ENCODE results near the gene PBX2.
"Not testable (repeated sequence)": the region's sequence is repeated elsewhere in the genome, so short reads cannot be mapped to it uniquely, and the experiment has no call there.

Gene PBX2

GRCh38 chr6:32190054-32190851 lies at the start of gene PBX2:
PBX2 (minus strand) TSS chr6:32190202; CDS start chr6:32189915, 287 bp downstream.
- DNase-seq: peak; percentile 97

- DNase-seq: no peak
These were observed 49.5 kb upstream of the PBX2 start for GRCh38 chr6:32239462-32239861.

- no peak for DNase-seq
These were observed 44.9 kb upstream of the PBX2 start for GRCh38 chr6:32234934-32235333.

GRCh38 chr6:32226434-32226833 lies 36.4 kb upstream of the PBX2 start:
- DNase-seq: no peak

- DNase-seq: no peak
These were observed 34.7 kb upstream of the PBX2 start for GRCh38 chr6:32224696-32225095.

- no peak for DNase-seq
These were observed 33.5 kb upstream of the PBX2 start, which contains the start of gene NOTCH4 for GRCh38 chr6:32223258-32224235. NOTCH4 (minus strand) TSS chr6:32224067; CDS start chr6:32223928, 139 bp downstream.

GRCh38 chr6:32222333-32223230 lies 32.6 kb upstream of the PBX2 start:
- no peak for DNase-seq

GRCh38 chr6:32220021-32220420 lies 30.0 kb upstream of the PBX2 start:
- DNase-seq: no peak

- DNase-seq: no peak
These were observed 28.2 kb upstream of the PBX2 start for GRCh38 chr6:32218167-32218566.

GRCh38 chr6:32216998-32217397 lies 27.0 kb upstream of the PBX2 start:
- DNase-seq: no peak

- no peak for DNase-seq
These were observed 26.3 kb upstream of the PBX2 start for GRCh38 chr6:32216285-32216684.

GRCh38 chr6:32215617-32216016 lies 25.6 kb upstream of the PBX2 start:
- no peak for DNase-seq

- DNase-seq: no peak
These were observed 24.1 kb upstream of the PBX2 start for GRCh38 chr6:32214126-32214525.

- no peak for DNase-seq
These were observed 23.6 kb upstream of the PBX2 start for GRCh38 chr6:32213649-32214048.

- DNase-seq: no peak
These were observed 22.2 kb upstream of the PBX2 start for GRCh38 chr6:32212076-32212760.

GRCh38 chr6:32211432-32211831 lies 21.4 kb upstream of the PBX2 start:
- DNase-seq: not testable (repeated sequence)

GRCh38 chr6:32210191-32210601 lies 20.2 kb upstream of the PBX2 start:
- DNase-seq: no peak

GRCh38 chr6:32208996-32209395 lies 19.0 kb upstream of the PBX2 start:
- no peak for DNase-seq

- no peak for DNase-seq
These were observed 14.3 kb upstream of the PBX2 start for GRCh38 chr6:32204268-32204715.

- DNase-seq: no peak
These were observed 13.6 kb upstream of the PBX2 start for GRCh38 chr6:32203426-32204267.

- no peak for DNase-seq
These were observed 12.2 kb upstream of the PBX2 start for GRCh38 chr6:32202186-32202585.

All from femur (tissue), 1 donor.